Urinary bladder (tissue), 4 donors: ENCODE measurements around the gene CORO2A. TPM values are rescaled to one million over a fixed set of nuclear protein-coding genes. Genes with fewer than 3 reads are reported as not detected.

ENCODE experiments used
- DNase-seq: peaks from one replicate; pipeline ENCODE4 v3.0.0-alpha.2; 2015; ENCODE audit errors: extremely low spot score
- H3K27ac ChIP-seq: one replicate; pipeline ENCODE4 v1.5.1; 2013; ENCODE audit warnings: low read depth, mild to moderate bottlenecking, moderate library complexity
- H3K36me3 ChIP-seq: one replicate; pipeline ENCODE4 v1.6.1; 2013; ENCODE audit warnings: mild to moderate bottlenecking, moderate library complexity; ENCODE audit not compliant: insufficient read depth
- H3K4me1 ChIP-seq: one replicate; pipeline ENCODE4 v1.6.1; 2013; ENCODE audit warnings: mild to moderate bottlenecking, moderate library complexity; ENCODE audit not compliant: insufficient read depth
- H3K4me3 ChIP-seq: one replicate; pipeline ENCODE4 v1.5.1; 2013; ENCODE audit warnings: low read depth, low read length
- WGBS: extraction: QIAGEN DNeasy Blood & Tissue Kit; methylation state at CpG from one replicate; pipeline ENCODE4 v1.1.7; 2013; 5-methylcytosine and 5-hydroxymethylcytosine counted together
- polyA plus RNA-seq: library from polyadenylated mRNA; stranded (reverse); fragments of 200-250 nt; gene quantifications from one replicate; pipeline ENCODE4 v1.2.3, GENCODE V29; 2013
- total RNA-seq: library from RNA; depleted of rRNA; stranded (reverse); fragments of >200 nt; gene quantifications from one replicate; pipeline ENCODE4 v1.2.3, GENCODE V29; 2014
- donor health status: healthy with polysubstance abuse.
- donor health status: healthy.

CORO2A gene
- total and polyA plus RNA-seq, 2 donors = 3.4 to 4.1 TPM

GRCh38 chr9:98193336-98193944 is 1.0 kb upstream of the CORO2A start:
- Histone ChIP-seq H3K4me3 (peak overlapping the region; percentile 60), H3K4me1 (no peaks in the 10 kb centered on the region), H3K36me3 (no peaks in the 10 kb centered on the region), H3K27ac (no peak overlapping the region)
- DNase-seq = no peak
- 66% methylated on average over 8 of the region's 8 CpGs for whole genome bisulfite sequencing

GRCh38 chr9:98191671-98192502 is 550 bp downstream of the CORO2A start:
- H3K27ac ChIP-seq = no peak overlapping the region
- DNase-seq = no peak
- 13% methylated on average over 47 of the region's 47 CpGs for WGBS
- H3K36me3 ChIP-seq = no peaks in the 10 kb centered on the region
- H3K4me3 ChIP-seq = peak overlapping the region; percentile 60
- no peaks in the 10 kb centered on the region for H3K4me1 ChIP-seq

GRCh38 chr9:98191181-98191608 is 1.2 kb downstream of the CORO2A start:
- Histone ChIP-seq H3K4me1 (no peaks in the 10 kb centered on the region), H3K4me3 (no peak overlapping the region), H3K27ac (no peak overlapping the region), H3K36me3 (no peaks in the 10 kb centered on the region)
- no peak for DNase-seq
- WGBS = 89% methylated on average over 5 of the region's 5 CpGs

- no peak for DNase-seq
- Histone ChIP-seq H3K4me3 (no peak overlapping the region), H3K36me3 (no peaks in the 10 kb centered on the region), H3K4me1 (no peaks in the 10 kb centered on the region), H3K27ac (no peak overlapping the region)
- WGBS = 83% methylated on average over 5 of the region's 5 CpGs
Observed at GRCh38 chr9:98190757-98191105, 1.7 kb downstream of the CORO2A start.

GRCh38 chr9:98189412-98189811 is 3.0 kb downstream of the CORO2A start:
- no peak for DNase-seq
- 67% methylated on average over 6 of the region's 6 CpGs for WGBS

GRCh38 chr9:98187926-98188325 is 4.5 kb downstream of the CORO2A start:
- no peak for DNase-seq
- Histone ChIP-seq H3K4me1 (no peaks in the 10 kb centered on the region), H3K27ac (no peak overlapping the region), H3K4me3 (no peak overlapping the region), H3K36me3 (no peaks in the 10 kb centered on the region)
- WGBS = 87% methylated on average over 5 of the region's 5 CpGs

More at GRCh38 chr9:98189412-98189811, 3.0 kb downstream of the CORO2A start:
- H3K36me3 ChIP-seq = no peaks in the 10 kb centered on the region
- no peak overlapping the region for H3K27ac ChIP-seq
- H3K4me3 ChIP-seq = no peak overlapping the region
- no peaks in the 10 kb centered on the region for H3K4me1 ChIP-seq

GRCh38 chr9:98186236-98186635 is 6.2 kb downstream of the CORO2A start:
- Histone ChIP-seq H3K27ac (no peak overlapping the region), H3K4me3 (no peak overlapping the region), H3K36me3 (no peaks in the 10 kb centered on the region), H3K4me1 (no peaks in the 10 kb centered on the region)
- 55% methylated on average over 1 of the region's 1 CpG for WGBS
- DNase-seq = no peak

- no peak for DNase-seq
- WGBS = 69% methylated on average over 6 of the region's 6 CpGs
- H3K27ac ChIP-seq = no peak overlapping the region
- H3K4me3 ChIP-seq = no peak overlapping the region
- H3K4me1 ChIP-seq = no peaks in the 10 kb centered on the region
- no peaks in the 10 kb centered on the region for H3K36me3 ChIP-seq
Observed at GRCh38 chr9:98185611-98186171, 6.7 kb downstream of the CORO2A start.

- DNase-seq = no peak
- H3K36me3 ChIP-seq = no peaks in the 10 kb centered on the region
- H3K4me1 ChIP-seq = no peaks in the 10 kb centered on the region
- H3K4me3 ChIP-seq = no peak overlapping the region
- no peak overlapping the region for H3K27ac ChIP-seq
- WGBS = 88% methylated on average over 6 of the region's 6 CpGs
Observed at GRCh38 chr9:98185021-98185567, 7.3 kb downstream of the CORO2A start.

GRCh38 chr9:98184326-98184725 is 8.1 kb downstream of the CORO2A start:
- no peak overlapping the region for H3K4me3 ChIP-seq
- no peak overlapping the region for H3K27ac ChIP-seq
- H3K4me1 ChIP-seq = no peaks in the 10 kb centered on the region
- WGBS = 73% methylated on average over 6 of the region's 6 CpGs
- no peak for DNase-seq
- no peaks in the 10 kb centered on the region for H3K36me3 ChIP-seq

- no peaks in the 10 kb centered on the region for H3K36me3 ChIP-seq
- H3K27ac ChIP-seq = no peak overlapping the region
- 78% methylated on average over 9 of the region's 9 CpGs for WGBS
- H3K4me3 ChIP-seq = no peak overlapping the region
- DNase-seq = no peak
- no peaks in the 10 kb centered on the region for H3K4me1 ChIP-seq
Observed at GRCh38 chr9:98182889-98183599, 9.4 kb downstream of the CORO2A start.

GRCh38 chr9:98182069-98182820 is 10.2 kb downstream of the CORO2A start:
- no peak overlapping the region for H3K27ac ChIP-seq
- H3K36me3 ChIP-seq = no peaks in the 10 kb centered on the region
- H3K4me1 ChIP-seq = no peaks in the 10 kb centered on the region
- H3K4me3 ChIP-seq = no peak overlapping the region
- WGBS = 80% methylated on average over 9 of the region's 9 CpGs
- DNase-seq = no peak

- 89% methylated on average over 5 of the region's 5 CpGs for WGBS
- DNase-seq = no peak
- no peaks in the 10 kb centered on the region for H3K4me1 ChIP-seq
- H3K27ac ChIP-seq = no peak overlapping the region
- H3K36me3 ChIP-seq = no peaks in the 10 kb centered on the region
- H3K4me3 ChIP-seq = no peak overlapping the region
Observed at GRCh38 chr9:98181746-98182068, 10.7 kb downstream of the CORO2A start.
